Measurements from ENCODE around the gene FGF14.

The FGF14 gene

DNA sequence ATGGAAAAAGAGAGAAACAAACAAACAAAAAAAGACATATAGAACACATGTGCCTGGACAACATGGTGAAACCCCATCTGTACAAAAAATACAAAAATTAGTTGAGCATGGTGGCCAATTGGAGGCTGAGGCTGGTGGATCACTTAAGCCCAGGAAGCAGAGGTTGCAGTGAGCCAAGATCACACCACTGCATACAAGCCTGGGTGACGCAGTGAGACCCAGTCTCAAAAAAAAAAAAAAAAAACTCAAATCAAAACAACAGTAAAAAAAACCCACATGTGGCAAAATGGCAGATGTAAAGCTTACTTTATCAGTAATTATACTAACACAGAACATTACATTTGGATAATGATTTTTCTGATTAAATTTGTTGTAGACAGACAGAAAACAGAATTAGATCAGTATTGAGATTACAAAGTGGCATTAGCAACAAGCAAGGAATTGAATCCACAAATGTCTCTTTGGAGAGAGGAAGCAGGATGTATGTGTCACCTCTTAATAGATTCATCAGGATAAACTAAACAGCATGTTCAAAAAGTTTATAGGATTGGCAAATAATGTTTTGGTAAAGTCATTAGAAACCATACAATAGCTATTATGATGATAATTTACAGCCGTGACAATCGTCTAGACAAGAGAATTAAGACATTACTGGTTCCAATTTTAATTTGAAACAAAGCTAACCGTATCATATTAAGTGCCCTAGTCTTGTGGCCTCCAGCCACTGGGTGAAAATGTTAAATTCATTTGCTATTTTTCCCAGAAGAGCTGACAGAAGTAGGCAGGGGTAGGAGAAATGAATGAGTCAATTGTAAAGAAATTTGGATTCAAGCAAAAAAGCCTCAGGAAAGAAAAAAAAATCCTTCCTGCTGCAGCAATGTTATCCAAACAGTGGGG lies 206.0 kb downstream of the FGF14 start:
- H3K9me3 ChIP-seq (ENCODE audit: control insufficient read depth, insufficient read depth, low read length): no peaks in the 10 kb centered on the region
- H3K36me3 ChIP-seq (ENCODE audit: control insufficient read depth, insufficient read depth, low read length): no peaks in the 10 kb centered on the region
- H3K4me3 ChIP-seq (ENCODE audit: low read depth, low read length): no peak overlapping the region
- no peak overlapping the region for H3K9ac ChIP-seq (ENCODE audit: low read depth, low read length)
- H3K27ac ChIP-seq (ENCODE audit: low read depth, low read length): no peak overlapping the region
- no peaks in the 10 kb centered on the region for H3K27me3 ChIP-seq (ENCODE audit: control insufficient read depth, insufficient read depth, low read length)
- peaks cover 8% of the 10 kb centered on the region; the same call in 1 of the 2 replicates for H3K4me1 ChIP-seq (ENCODE audit: control insufficient read depth, insufficient read depth, low read length)

DNA sequence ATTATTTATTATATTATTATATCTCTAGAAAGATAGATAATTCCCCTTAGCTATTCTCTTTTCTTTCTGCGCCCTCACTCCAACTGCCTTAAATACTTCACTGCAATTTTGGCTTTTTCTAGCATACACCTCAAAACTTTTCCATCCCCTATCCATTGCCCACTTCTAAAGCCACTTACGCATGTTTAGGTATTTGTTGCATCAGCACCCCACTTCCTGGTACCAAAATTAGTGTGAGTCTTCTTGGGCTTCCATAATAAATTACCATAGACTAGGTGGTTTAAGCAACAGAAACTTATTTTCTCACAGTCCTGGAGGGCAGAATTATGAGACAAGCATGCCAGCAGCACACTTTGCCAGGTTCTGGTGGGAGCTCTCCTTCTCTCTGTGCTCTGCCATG lies 209.0 kb downstream of the FGF14 start:
- Histone ChIP-seq H3K4me1 (ENCODE audit: control insufficient read depth, insufficient read depth, low read length) (peaks cover 10% of the 10 kb centered on the region; the same call in 1 of the 2 replicates), H3K36me3 (ENCODE audit: control insufficient read depth, insufficient read depth, low read length) (no peaks in the 10 kb centered on the region), H3K9ac (ENCODE audit: low read depth, low read length) (no peak overlapping the region), H3K27me3 (ENCODE audit: control insufficient read depth, insufficient read depth, low read length) (no peaks in the 10 kb centered on the region), H3K9me3 (ENCODE audit: control insufficient read depth, insufficient read depth, low read length) (no peaks in the 10 kb centered on the region), H3K4me3 (ENCODE audit: low read depth, low read length) (no peak overlapping the region), H3K27ac (ENCODE audit: low read depth, low read length) (no peak overlapping the region)

DNA sequence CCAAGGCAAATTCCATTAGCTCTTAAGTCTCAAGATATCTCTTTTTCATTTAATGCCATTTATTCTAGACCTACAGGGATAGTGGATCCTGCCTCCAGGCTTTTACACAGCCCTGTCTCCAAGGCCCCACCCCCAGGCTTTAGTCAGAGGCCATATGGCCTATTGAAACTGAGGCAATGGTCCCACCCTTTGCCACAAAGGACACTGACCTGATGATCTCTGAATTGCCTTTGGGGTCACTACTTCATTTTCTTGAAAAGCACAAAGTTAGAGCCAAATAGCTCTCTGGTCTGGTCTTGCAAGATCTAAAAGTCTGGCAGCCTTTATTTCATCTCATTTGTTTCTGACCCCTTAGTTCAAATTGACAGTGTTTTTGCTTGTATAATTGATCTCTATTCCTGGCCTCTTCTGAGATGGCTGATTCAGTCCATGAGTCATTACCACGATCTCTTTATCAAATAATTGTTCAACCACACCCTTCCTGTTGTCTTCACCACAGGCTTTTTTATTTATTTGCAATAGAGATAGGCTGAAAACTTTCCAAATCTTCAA lies 209.8 kb downstream of the FGF14 start:
- no peaks in the 10 kb centered on the region for H3K9me3 ChIP-seq (ENCODE audit: control insufficient read depth, insufficient read depth, low read length)
- no peak overlapping the region for H3K4me3 ChIP-seq (ENCODE audit: low read depth, low read length)
- H3K4me1 ChIP-seq (ENCODE audit: control insufficient read depth, insufficient read depth, low read length): peaks cover 10% of the 10 kb centered on the region; the same call in 1 of the 2 replicates
- no peaks in the 10 kb centered on the region for H3K27me3 ChIP-seq (ENCODE audit: control insufficient read depth, insufficient read depth, low read length)
- H3K9ac ChIP-seq (ENCODE audit: low read depth, low read length): no peak overlapping the region
- H3K27ac ChIP-seq (ENCODE audit: low read depth, low read length): no peak overlapping the region
- H3K36me3 ChIP-seq (ENCODE audit: control insufficient read depth, insufficient read depth, low read length): no peaks in the 10 kb centered on the region

DNA sequence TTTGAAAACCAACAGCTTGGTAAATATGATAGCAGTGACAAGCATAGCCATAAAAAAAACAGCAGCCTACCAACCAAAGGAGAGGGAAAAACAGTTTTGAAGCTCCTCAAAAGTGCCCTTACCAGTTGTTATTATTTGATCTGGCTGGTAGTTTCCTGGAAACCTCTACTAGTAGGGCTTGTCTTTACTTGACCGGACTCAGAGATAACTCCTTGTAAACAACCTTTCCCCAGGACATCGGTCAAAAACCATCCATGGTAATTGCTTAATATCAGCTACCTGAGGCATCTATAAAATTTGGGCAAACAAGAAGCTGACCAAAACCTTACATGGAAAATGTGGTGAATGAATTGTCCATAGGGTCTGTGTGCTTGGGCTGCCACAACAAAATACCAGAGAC lies 210.9 kb downstream of the FGF14 start:
- Histone ChIP-seq H3K4me3 (ENCODE audit: low read depth, low read length) (no peak overlapping the region), H3K27me3 (ENCODE audit: control insufficient read depth, insufficient read depth, low read length) (no peaks in the 10 kb centered on the region), H3K27ac (ENCODE audit: low read depth, low read length) (no peak overlapping the region), H3K9me3 (ENCODE audit: control insufficient read depth, insufficient read depth, low read length) (no peaks in the 10 kb centered on the region), H3K4me1 (ENCODE audit: control insufficient read depth, insufficient read depth, low read length) (peaks cover 6% of the 10 kb centered on the region; the same call in 1 of the 2 replicates), H3K9ac (ENCODE audit: low read depth, low read length) (no peak overlapping the region), H3K36me3 (ENCODE audit: control insufficient read depth, insufficient read depth, low read length) (no peaks in the 10 kb centered on the region)

DNA sequence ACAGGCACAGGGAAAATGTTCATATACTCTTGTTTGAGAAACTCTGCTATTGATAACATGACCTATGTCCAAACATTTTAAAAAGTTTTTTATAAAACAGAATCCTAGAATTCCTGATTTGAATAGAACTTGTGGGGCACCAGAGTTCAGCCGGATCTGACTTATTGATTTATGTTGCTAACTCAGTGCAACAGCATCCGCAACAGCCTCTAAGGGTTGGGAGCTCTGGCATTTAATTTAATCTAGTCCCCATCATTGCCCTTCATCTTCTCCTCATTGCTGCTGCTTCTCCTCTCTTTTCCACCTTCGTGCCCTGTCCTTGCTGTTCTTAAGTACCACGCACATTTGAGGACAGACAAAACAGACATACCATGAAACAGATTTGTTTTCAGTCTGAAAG lies 214.5 kb downstream of the FGF14 start:
- Histone ChIP-seq H3K9ac (ENCODE audit: low read depth, low read length) (no peak overlapping the region), H3K27ac (ENCODE audit: low read depth, low read length) (no peak overlapping the region), H3K9me3 (ENCODE audit: control insufficient read depth, insufficient read depth, low read length) (no peaks in the 10 kb centered on the region), H3K27me3 (ENCODE audit: control insufficient read depth, insufficient read depth, low read length) (no peaks in the 10 kb centered on the region), H3K36me3 (ENCODE audit: control insufficient read depth, insufficient read depth, low read length) (no peaks in the 10 kb centered on the region), H3K4me1 (ENCODE audit: control insufficient read depth, insufficient read depth, low read length) (0 out of 2 replicates have a peak, but pooled peaks cover 4% of the 10 kb centered on the region), H3K4me3 (ENCODE audit: low read depth, low read length) (no peak overlapping the region)

DNA sequence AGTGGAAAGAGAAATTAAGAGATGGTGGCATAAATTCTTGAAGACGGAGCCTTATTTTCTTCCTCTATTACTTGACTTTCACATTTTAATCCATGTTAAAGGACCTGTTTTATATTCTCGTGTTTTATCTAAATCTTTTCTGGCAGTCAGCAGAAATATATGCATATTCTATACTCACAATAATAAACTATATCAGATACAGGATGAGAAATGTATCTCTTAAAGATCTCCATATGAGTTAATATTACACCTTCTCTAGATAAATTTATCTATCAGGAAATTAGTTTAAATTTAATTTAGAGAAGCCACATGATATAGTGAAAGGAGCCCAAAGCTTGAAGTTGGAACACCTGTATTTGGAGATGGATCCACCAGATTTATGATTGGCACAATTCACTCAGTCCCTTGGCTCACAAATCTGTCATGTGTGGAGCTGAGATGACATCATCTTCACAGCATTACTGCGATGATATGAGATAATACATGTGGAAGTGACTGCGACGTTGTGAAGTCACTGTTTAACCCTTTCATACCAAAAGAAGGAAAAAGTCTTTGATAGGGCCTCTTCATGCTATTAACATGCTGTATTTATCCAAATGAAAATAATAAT lies 216.4 kb downstream of the FGF14 start:
- H3K4me1 ChIP-seq (ENCODE audit: control insufficient read depth, insufficient read depth, low read length): no peaks in the 10 kb centered on the region
- no peak overlapping the region for H3K9ac ChIP-seq (ENCODE audit: low read depth, low read length)
- H3K27ac ChIP-seq (ENCODE audit: low read depth, low read length): no peak overlapping the region
- H3K9me3 ChIP-seq (ENCODE audit: control insufficient read depth, insufficient read depth, low read length): no peaks in the 10 kb centered on the region
- H3K27me3 ChIP-seq (ENCODE audit: control insufficient read depth, insufficient read depth, low read length): no peaks in the 10 kb centered on the region
- no peak overlapping the region for H3K4me3 ChIP-seq (ENCODE audit: low read depth, low read length)
- no peaks in the 10 kb centered on the region for H3K36me3 ChIP-seq (ENCODE audit: control insufficient read depth, insufficient read depth, low read length)

DNA sequence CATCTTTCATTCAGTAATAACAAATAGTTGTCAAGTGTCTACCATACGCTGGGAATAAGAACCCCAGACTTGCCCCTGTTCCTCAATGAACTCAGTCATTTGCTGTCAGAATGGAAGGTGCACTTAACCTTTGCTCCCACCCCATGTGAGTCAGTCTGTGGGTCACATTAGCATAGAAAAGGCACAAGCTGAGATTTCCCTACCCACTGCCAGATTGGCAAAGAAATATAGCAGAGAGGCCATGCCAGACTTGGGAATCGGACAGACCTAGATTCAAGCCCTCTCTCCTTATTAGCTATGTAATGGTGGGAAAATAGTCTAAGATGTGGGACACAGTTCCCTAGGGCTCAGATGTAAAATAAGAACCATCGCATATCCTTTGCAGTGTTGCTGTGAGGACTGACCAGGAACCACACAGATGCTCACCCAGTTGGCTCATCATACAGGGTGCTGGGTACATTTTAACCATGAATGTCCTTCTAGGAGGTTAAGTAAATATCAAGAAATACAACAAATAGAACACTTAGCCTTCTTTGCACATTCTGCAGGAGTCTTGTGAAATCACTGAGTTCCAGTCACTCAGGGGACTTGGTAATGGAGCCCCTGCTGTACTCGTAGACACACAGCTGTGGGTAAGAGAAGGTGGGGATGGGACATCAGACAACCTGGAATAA lies 218.2 kb downstream of the FGF14 start:
- H3K9me3 ChIP-seq (ENCODE audit: control insufficient read depth, insufficient read depth, low read length): no peaks in the 10 kb centered on the region
- H3K27me3 ChIP-seq (ENCODE audit: control insufficient read depth, insufficient read depth, low read length): no peaks in the 10 kb centered on the region
- no peaks in the 10 kb centered on the region for H3K4me1 ChIP-seq (ENCODE audit: control insufficient read depth, insufficient read depth, low read length)
- H3K9ac ChIP-seq (ENCODE audit: low read depth, low read length): no peak overlapping the region
- H3K27ac ChIP-seq (ENCODE audit: low read depth, low read length): no peak overlapping the region
- H3K4me3 ChIP-seq (ENCODE audit: low read depth, low read length): no peak overlapping the region
- no peaks in the 10 kb centered on the region for H3K36me3 ChIP-seq (ENCODE audit: control insufficient read depth, insufficient read depth, low read length)

DNA sequence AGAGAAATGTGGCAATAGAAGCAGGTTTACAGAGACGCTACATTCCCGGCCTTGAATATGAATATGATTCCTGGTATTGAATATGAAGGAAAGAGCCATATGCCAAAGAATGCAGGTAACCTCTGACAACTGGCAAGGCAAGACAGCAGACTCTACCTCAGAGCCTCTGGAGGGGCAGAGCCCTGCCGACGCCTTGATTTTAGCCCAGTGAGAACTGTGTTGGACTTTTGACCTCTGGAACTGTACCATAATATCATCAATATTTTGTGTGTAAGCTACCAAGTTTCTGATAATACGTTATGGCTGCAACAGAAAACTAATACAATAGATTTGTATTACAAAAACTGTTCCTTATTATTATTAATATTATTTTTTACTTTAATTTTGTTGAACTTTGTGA lies 219.7 kb downstream of the FGF14 start:
- no peak overlapping the region for H3K27ac ChIP-seq (ENCODE audit: low read depth, low read length)
- H3K4me1 ChIP-seq (ENCODE audit: control insufficient read depth, insufficient read depth, low read length): no peaks in the 10 kb centered on the region
- no peak overlapping the region for H3K9ac ChIP-seq (ENCODE audit: low read depth, low read length)
- H3K36me3 ChIP-seq (ENCODE audit: control insufficient read depth, insufficient read depth, low read length): no peaks in the 10 kb centered on the region
- no peaks in the 10 kb centered on the region for H3K27me3 ChIP-seq (ENCODE audit: control insufficient read depth, insufficient read depth, low read length)
- no peak overlapping the region for H3K4me3 ChIP-seq (ENCODE audit: low read depth, low read length)
- H3K9me3 ChIP-seq (ENCODE audit: control insufficient read depth, insufficient read depth, low read length): no peaks in the 10 kb centered on the region

DNA sequence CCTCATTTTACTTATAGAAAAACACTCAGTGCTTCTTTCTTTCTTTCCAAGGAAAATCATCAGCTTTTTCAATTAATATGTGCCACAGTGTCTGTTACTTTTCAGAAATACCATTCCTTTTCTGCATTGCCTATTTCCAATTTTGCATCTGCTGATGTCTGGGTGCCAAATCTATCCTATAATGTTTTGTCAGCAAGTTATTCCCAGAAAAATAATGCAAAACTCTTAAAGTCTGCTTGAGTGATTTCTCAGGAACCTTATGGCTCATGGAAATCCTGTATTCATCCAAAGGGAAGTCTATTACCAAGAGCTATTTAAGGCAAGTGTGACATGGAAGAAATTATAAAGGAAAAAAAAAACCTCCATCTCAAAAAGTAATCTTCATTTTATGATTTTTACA lies 224.4 kb downstream of the FGF14 start:
- no peak overlapping the region for H3K27ac ChIP-seq (ENCODE audit: low read depth, low read length)

DNA sequence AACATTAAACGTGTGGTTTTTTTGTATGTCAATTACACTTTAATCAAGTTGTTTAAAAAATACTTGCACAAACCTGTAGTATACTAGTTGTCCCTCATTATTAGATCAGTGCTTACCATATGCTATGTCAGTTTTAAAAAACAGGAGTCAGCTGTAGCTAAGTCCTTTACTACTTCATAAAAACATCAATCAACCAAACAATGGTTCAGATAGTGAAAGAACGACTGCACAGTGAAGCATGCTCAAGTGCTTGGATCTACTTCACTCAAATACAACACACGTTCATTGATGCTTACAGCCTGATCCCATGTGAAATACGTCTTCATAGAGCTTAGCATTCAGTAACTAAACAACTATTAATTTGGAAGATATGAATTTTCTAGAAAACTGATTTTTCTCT lies 225.0 kb downstream of the FGF14 start:
- Histone ChIP-seq H3K36me3 (ENCODE audit: control insufficient read depth, insufficient read depth, low read length) (no peaks in the 10 kb centered on the region), H3K27ac (ENCODE audit: low read depth, low read length) (no peak overlapping the region), H3K4me1 (ENCODE audit: control insufficient read depth, insufficient read depth, low read length) (no peaks in the 10 kb centered on the region), H3K4me3 (ENCODE audit: low read depth, low read length) (no peak overlapping the region), H3K9me3 (ENCODE audit: control insufficient read depth, insufficient read depth, low read length) (no peaks in the 10 kb centered on the region), H3K27me3 (ENCODE audit: control insufficient read depth, insufficient read depth, low read length) (no peaks in the 10 kb centered on the region), H3K9ac (ENCODE audit: low read depth, low read length) (no peak overlapping the region)

More for the DNA sequence above, 224.4 kb downstream of the FGF14 start:
- H3K36me3 ChIP-seq (ENCODE audit: control insufficient read depth, insufficient read depth, low read length): no peaks in the 10 kb centered on the region
- H3K27me3 ChIP-seq (ENCODE audit: control insufficient read depth, insufficient read depth, low read length): no peaks in the 10 kb centered on the region
- H3K9ac ChIP-seq (ENCODE audit: low read depth, low read length): no peak overlapping the region
- no peaks in the 10 kb centered on the region for H3K9me3 ChIP-seq (ENCODE audit: control insufficient read depth, insufficient read depth, low read length)
- H3K4me3 ChIP-seq (ENCODE audit: low read depth, low read length): no peak overlapping the region
- H3K4me1 ChIP-seq (ENCODE audit: control insufficient read depth, insufficient read depth, low read length): no peaks in the 10 kb centered on the region
